ENCODE data around the gene S1PR5.

The S1PR5 gene

GRCh38 chr19:10467104-10467706 lies 50.0 kb downstream of the S1PR5 start:
- no peak for DNase-seq (ENCODE audit: low spot score)

DNA sequence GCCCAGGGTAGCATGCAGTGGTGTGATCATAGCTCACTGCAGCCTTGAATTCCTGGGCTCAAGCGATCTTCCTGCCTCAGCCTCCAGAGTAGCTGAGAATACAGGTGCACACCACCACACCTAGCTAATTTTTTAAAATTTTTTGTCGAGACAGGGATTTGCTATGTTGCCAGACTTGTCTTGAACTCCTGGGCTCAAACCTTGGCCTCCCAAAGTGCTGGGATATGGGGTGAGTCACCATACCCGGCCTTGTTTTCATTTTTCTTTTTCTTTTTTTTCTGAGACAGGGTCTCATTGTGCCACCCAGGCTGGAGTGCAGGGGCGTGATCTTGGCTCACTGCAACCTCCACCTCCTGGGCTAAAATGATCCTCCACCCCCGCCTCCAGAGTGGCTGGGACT lies 52.8 kb downstream of the S1PR5 start:
- no peak for DNase-seq (ENCODE audit: low spot score)
